Hepatocyte (in vitro differentiated cells): Measurements from ENCODE around the gene TENM4.

Experiments used
- CTCF ChIP-seq: fragments of 200-600 bp; sonication (generic); IDR thresholded peaks from 2 replicates; pipeline ENCODE4 v1.5.1; 2016; ENCODE audit warnings: antibody characterized with exemption, mild to moderate bottlenecking; ENCODE audit not compliant: poor library complexity
- EZH2phosphoT487 ChIP-seq: fragments of 200-600 bp; sonication (generic); IDR thresholded peaks from one replicate; pipeline ENCODE4 v1.6.1; 2018; ENCODE audit warnings: antibody characterized with exemption, mild to moderate bottlenecking, low read depth, moderate library complexity; ENCODE audit not compliant: unreplicated experiment, severe bottlenecking

DNA sequence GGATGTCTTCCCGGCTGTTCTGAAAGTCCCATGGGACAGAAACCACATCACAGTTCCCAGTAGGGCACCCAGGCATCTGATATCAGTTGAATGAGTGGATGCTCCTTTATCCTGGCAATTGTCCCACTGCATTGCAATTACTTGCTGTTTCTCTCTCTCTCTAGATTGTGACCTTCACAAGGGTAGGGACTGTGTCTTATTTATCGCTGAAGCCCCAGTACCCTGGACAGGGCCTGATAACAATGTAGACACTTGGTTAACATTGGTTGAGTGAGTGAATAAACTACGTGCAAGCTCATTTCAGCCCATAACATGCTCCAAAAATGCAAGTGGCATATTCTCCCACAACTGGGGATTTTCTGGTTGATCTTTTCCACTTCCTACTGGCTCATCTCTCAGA, 672.5 kb downstream of the TENM4 start:
- no peak for TF ChIP-seq CTCF
- no peak for TF ChIP-seq EZH2phosphoT487
